ENCODE measurements around the gene LHFPL3. TPM values are rescaled to one million over a fixed set of nuclear protein-coding genes. Genes with fewer than 3 reads are reported as not detected.

Gene LHFPL3
- total RNA-seq, 1 experiment from 2014 or later, result not detected

DNA sequence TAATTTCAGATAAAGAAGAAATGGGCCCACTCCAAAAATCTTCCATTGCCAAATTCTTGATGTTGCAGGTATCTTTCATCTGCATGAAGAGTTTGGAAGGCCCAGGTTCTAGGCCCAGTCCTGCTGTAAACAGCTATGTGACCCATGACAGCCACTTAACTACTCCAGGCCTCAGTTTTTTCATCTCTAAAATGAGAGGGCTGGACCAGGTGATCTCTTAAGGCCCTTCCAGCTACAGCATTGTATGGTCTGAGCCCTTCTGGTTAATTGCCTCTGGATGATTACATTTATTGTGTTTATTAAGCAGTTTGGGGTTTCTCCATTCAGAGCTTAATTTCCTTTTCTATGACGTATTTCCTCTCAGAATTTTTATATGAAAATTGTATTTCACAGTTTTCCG lies 494.8 kb downstream of the LHFPL3 start:
- TF ChIP-seq SRF (IDR thresholded peaks at IDR 0.05; ENCODE audit: low read depth), result no peak
- no peak for TF ChIP-seq ZBTB33 (IDR thresholded peaks at IDR 0.05; ENCODE audit: extremely low read depth, insufficient replicate concordance, low read length)
- H3K27me3 ChIP-seq (ENCODE audit: insufficient read depth, low read length), result peaks cover 25% of the 10 kb centered on the region
- H3K9ac ChIP-seq (ENCODE audit: low read length), result no peak overlapping the region
- ChIA-PET RAD21 (ENCODE audit: low non-redundant PET in 1 of 2, low total read pairs in 2 of 2, uncharacterized antibody in 2 of 2, unreplicated experiment in 2 of 2) (no interaction called here), POLR2A (no interaction called here), CTCF (no interaction called here)
- H3K36me3 ChIP-seq (ENCODE audit: control insufficient read depth in 1 of 2, insufficient read depth in 2 of 2, low read length in 2 of 2), result no peaks in the 10 kb centered on the region
- no peaks in the 10 kb centered on the region for H4K20me1 ChIP-seq (ENCODE audit: insufficient read depth)
- H3K79me2 ChIP-seq (ENCODE audit: insufficient read depth, low read length), result no peaks in the 10 kb centered on the region
- H3K4me2 ChIP-seq (ENCODE audit: low read length), result no peak overlapping the region
- no TSS peak for BruUV-seq (replicated peaks)
- intact Hi-C loops (cut with micrococcal nuclease), result no loop called here
- H2AFZ ChIP-seq (ENCODE audit: low read depth, low read length, poor library complexity, severe bottlenecking), result no peak overlapping the region
- H3K9me3 ChIP-seq (ENCODE audit: control insufficient read depth in 1 of 2, insufficient read depth in 1 of 2, low read depth in 1 of 2, low read length in 2 of 2), result no peaks in the 10 kb centered on the region
- ATAC-seq (no peak), DNase-seq (ENCODE audit: low read depth, low spot score) (no peak)
- no peak overlapping the region for H3K4me3 ChIP-seq (replicated peaks in 1 of 2; ENCODE audit: low read depth in 1 of 2, low read length in 2 of 2)
- H3K27ac ChIP-seq (ENCODE audit: low read depth, low read length), result no peak overlapping the region
- H3K4me1 ChIP-seq (ENCODE audit: control insufficient read depth in 1 of 2, insufficient read depth in 2 of 2, low read length in 2 of 2), result no peaks in the 10 kb centered on the region
- H3K9me2 ChIP-seq (ENCODE audit: insufficient read depth), result no peaks in the 10 kb centered on the region

GRCh38 chr7:104825099-104825498 lies 496.7 kb downstream of the LHFPL3 start:
- no peak for ATAC-seq
- TF ChIP-seq SIN3A (IDR thresholded peaks at IDR 0.05; ENCODE audit: low read depth) (no peak), CEBPB (IDR thresholded peaks at IDR 0.05; ENCODE audit: low read depth) (no peak), TCF7L2 (IDR thresholded peaks at IDR 0.05; ENCODE audit: borderline replicate concordance, extremely low read depth, insufficient read depth, insufficient read length) (no peak), CTCF (IDR thresholded peaks at IDR 0.05 in 2 of 3, conservative IDR thresholded peaks at IDR 0.05 in 1 of 3; ENCODE audit: borderline replicate concordance in 1 of 3, insufficient read depth in 1 of 3, low read depth in 2 of 3, low read length in 2 of 3) (no peak), SP1 (IDR thresholded peaks at IDR 0.05; ENCODE audit: low read depth) (no peak), SRF (IDR thresholded peaks at IDR 0.05; ENCODE audit: low read depth) (no peak)
- no peaks in the 10 kb centered on the region for H3K9me2 ChIP-seq (ENCODE audit: insufficient read depth)
- H3K79me2 ChIP-seq (ENCODE audit: insufficient read depth, low read length), result no peaks in the 10 kb centered on the region
- no peak for DNase-seq (ENCODE audit: low read depth, low spot score)
- H3K4me1 ChIP-seq (ENCODE audit: control insufficient read depth in 1 of 2, insufficient read depth in 2 of 2, low read length in 2 of 2), result no peaks in the 10 kb centered on the region
- BruUV-seq (replicated peaks), result no TSS peak
- H3K4me3 ChIP-seq (replicated peaks in 1 of 2; ENCODE audit: low read depth in 1 of 2, low read length in 2 of 2), result no peak overlapping the region
- no peaks in the 10 kb centered on the region for H4K20me1 ChIP-seq (ENCODE audit: insufficient read depth)
- intact Hi-C loops (cut with micrococcal nuclease), result no loop called here
- POLR2A ChIA-PET, result no interaction called here
- RAD21 ChIA-PET (ENCODE audit: low non-redundant PET in 1 of 2, low total read pairs in 2 of 2, uncharacterized antibody in 2 of 2, unreplicated experiment in 2 of 2), result no interaction called here
- peaks cover 6% of the 10 kb centered on the region; the same call in 1 of the 2 replicates for H3K27me3 ChIP-seq (ENCODE audit: insufficient read depth, low read length)
- no peak overlapping the region for H2AFZ ChIP-seq (ENCODE audit: low read depth, low read length, poor library complexity, severe bottlenecking)
- no peak overlapping the region for H3K9ac ChIP-seq (ENCODE audit: low read length)
- no peak overlapping the region for H3K4me2 ChIP-seq (ENCODE audit: low read length)
- no peaks in the 10 kb centered on the region for H3K9me3 ChIP-seq (ENCODE audit: control insufficient read depth in 1 of 2, insufficient read depth in 1 of 2, low read depth in 1 of 2, low read length in 2 of 2)
- no peak overlapping the region for H3K27ac ChIP-seq (ENCODE audit: low read depth, low read length)
- no peaks in the 10 kb centered on the region for H3K36me3 ChIP-seq (ENCODE audit: control insufficient read depth in 1 of 2, insufficient read depth in 2 of 2, low read length in 2 of 2)
- CTCF ChIA-PET, result no interaction called here
